Neutrophil (primary cell): ENCODE results near the gene MYO3A.

Source experiments
- H3K27ac ChIP-seq: fragments of 200-600 bp; sonication (generic); 2 replicates; pipeline ENCODE4 v1.5.1; 2016; ENCODE audit warnings: mild to moderate bottlenecking, moderate library complexity
- H3K27me3 ChIP-seq: fragments of 200-600 bp; sonication (generic); 2 replicates; pipeline ENCODE4 v1.6.0; 2016; ENCODE audit warnings: mild to moderate bottlenecking
- H3K36me3 ChIP-seq: fragments of 200-600 bp; sonication (generic); 2 replicates; pipeline ENCODE4 v1.5.1; 2017
- H3K4me1 ChIP-seq, 2 experiments: fragments of 200-600 bp in 1 of 2; sonication (generic) in 1 of 2; 1 replicate in 1 of 2; 2 replicates in 1 of 2; pipeline versions ENCODE4 v1.5.1 to v1.6.1; 2013 to 2016; ENCODE audit warnings: low read depth in 1 of 2, low read length in 1 of 2, mild to moderate bottlenecking in 1 of 2, moderate library complexity in 1 of 2; ENCODE audit not compliant: control insufficient read depth in 1 of 2, insufficient read depth in 1 of 2
- H3K4me3 ChIP-seq, 2 experiments: fragments of 200-600 bp in 1 of 2; sonication (generic) in 1 of 2; 1 replicate in 1 of 2; 2 replicates in 1 of 2; pipeline ENCODE4 v1.5.1; 2013 to 2016; ENCODE audit warnings: low read depth in 1 of 2, low read length in 1 of 2, mild to moderate bottlenecking in 1 of 2, moderate library complexity in 1 of 2
- H3K9me3 ChIP-seq: fragments of 200-600 bp; sonication (generic); 2 replicates; pipeline ENCODE4 v1.5.1; 2016
- CTCF ChIP-seq: fragments of 200-600 bp; sonication (generic); IDR thresholded peaks from 2 replicates; pipeline ENCODE4 v1.5.1; 2016; ENCODE audit warnings: antibody characterized with exemption

Gene MYO3A

GRCh38 chr10:25899304-25899703 lies 34.7 kb upstream of the MYO3A start:
- no peaks in the 10 kb centered on the region for H3K9me3 ChIP-seq
- no peaks in the 10 kb centered on the region for H3K4me1 ChIP-seq
- TF ChIP-seq CTCF = no peak
- no peaks in the 10 kb centered on the region for H3K36me3 ChIP-seq
- H3K4me3 ChIP-seq = no peak overlapping the region
- H3K27me3 ChIP-seq = no peaks in the 10 kb centered on the region
- no peak overlapping the region for H3K27ac ChIP-seq

GRCh38 chr10:25901199-25901598 lies 32.8 kb upstream of the MYO3A start:
- Histone ChIP-seq H3K4me1 (no peaks in the 10 kb centered on the region), H3K27me3 (no peaks in the 10 kb centered on the region), H3K36me3 (no peaks in the 10 kb centered on the region), H3K4me3 (no peak overlapping the region), H3K27ac (no peak overlapping the region), H3K9me3 (no peaks in the 10 kb centered on the region)
- no peak for TF ChIP-seq CTCF

GRCh38 chr10:25902002-25902401 lies 32.0 kb upstream of the MYO3A start:
- Histone ChIP-seq H3K9me3 (no peaks in the 10 kb centered on the region), H3K36me3 (no peaks in the 10 kb centered on the region), H3K4me3 (no peak overlapping the region), H3K27me3 (no peaks in the 10 kb centered on the region), H3K27ac (no peak overlapping the region), H3K4me1 (no peaks in the 10 kb centered on the region)
- no peak for TF ChIP-seq CTCF

GRCh38 chr10:25907261-25907660 lies 26.8 kb upstream of the MYO3A start:
- H3K27ac ChIP-seq = no peak overlapping the region
- no peak for TF ChIP-seq CTCF
- H3K27me3 ChIP-seq = no peaks in the 10 kb centered on the region
- H3K4me1 ChIP-seq = no peaks in the 10 kb centered on the region
- H3K9me3 ChIP-seq = no peaks in the 10 kb centered on the region
- no peak overlapping the region for H3K4me3 ChIP-seq
- H3K36me3 ChIP-seq = no peaks in the 10 kb centered on the region

GRCh38 chr10:25912866-25913265 lies 21.2 kb upstream of the MYO3A start:
- Histone ChIP-seq H3K4me3 (no peak overlapping the region), H3K36me3 (no peaks in the 10 kb centered on the region), H3K27ac (no peak overlapping the region), H3K27me3 (no peaks in the 10 kb centered on the region), H3K9me3 (no peaks in the 10 kb centered on the region), H3K4me1 (no peaks in the 10 kb centered on the region)
- no peak for TF ChIP-seq CTCF

- Histone ChIP-seq H3K27ac (no peak overlapping the region), H3K36me3 (no peaks in the 10 kb centered on the region), H3K4me1 (no peaks in the 10 kb centered on the region), H3K4me3 (no peak overlapping the region), H3K27me3 (no peaks in the 10 kb centered on the region), H3K9me3 (no peaks in the 10 kb centered on the region)
- no peak for TF ChIP-seq CTCF
Measured at GRCh38 chr10:25914776-25915175, 19.3 kb upstream of the MYO3A start.
